SK-N-SH (cell line): ENCODE data around the gene MET.

ENCODE experiments used
- CTCF ChIP-seq: fragments of 200-600 bp; sonication (generic); IDR thresholded peaks from 2 replicates; pipeline ENCODE4 v1.6.1; 2017; ENCODE audit warnings: antibody characterized with exemption, mild to moderate bottlenecking, moderate library complexity
- EP300 ChIP-seq, 2 experiments: IDR thresholded peaks; 2 replicates each; pipeline versions ENCODE4 v1.4.0 to v1.6.1; 2012; ENCODE audit warnings: borderline replicate concordance in 1 of 2, low read depth in 1 of 2, low read length in 1 of 2
- GABPA ChIP-seq: IDR thresholded peaks from 2 replicates; pipeline ENCODE4 v1.4.0; 2012; ENCODE audit warnings: low read depth, mild to moderate bottlenecking
- JUND ChIP-seq: IDR thresholded peaks from 2 replicates; pipeline ENCODE4 v1.4.0; 2012
- NFIC ChIP-seq: IDR thresholded peaks from 2 replicates; pipeline ENCODE4 v1.4.0; 2012; ENCODE audit warnings: borderline replicate concordance
- POLR2AphosphoS5 ChIP-seq: IDR thresholded peaks from 2 replicates; pipeline ENCODE4 v1.6.1; 2012; ENCODE audit warnings: low read depth, low read length
- REST ChIP-seq: IDR thresholded peaks from 2 replicates; pipeline ENCODE4 v1.6.1; 2012; ENCODE audit warnings: mild to moderate bottlenecking, low read depth, low read length, moderate library complexity
- RXRA ChIP-seq: IDR thresholded peaks from 2 replicates; pipeline ENCODE4 v1.4.0; 2012; ENCODE audit warnings: low read depth, mild to moderate bottlenecking, borderline replicate concordance
- USF2 ChIP-seq: fragments of 150-350 bp; IDR thresholded peaks from 2 replicates; pipeline ENCODE4 v1.6.1; 2017; ENCODE audit warnings: antibody characterized with exemption, low read length, low read depth, borderline replicate concordance
- ZBTB33 ChIP-seq: IDR thresholded peaks from 2 replicates; pipeline ENCODE4 v1.4.0; 2012; ENCODE audit warnings: low read depth, borderline replicate concordance

- TF ChIP-seq CTCF (no peak), RXRA (no peak), JUND (no peak), GABPA (no peak), NFIC (no peak), USF2 (no peak), ZBTB33 (no peak), REST (no peak), EP300 (IDR thresholded peaks at IDR 0.05; ENCODE audit: borderline replicate concordance in 1 of 2, low read depth in 1 of 2, low read length in 1 of 2) (no peak), POLR2AphosphoS5 (no peak)
These were observed 97.5 kb downstream of the MET start for GRCh38 chr7:116769546-116769945.
